ENCODE measurements around the gene DUS1L. TPM values are rescaled to one million over a fixed set of nuclear protein-coding genes. Genes with fewer than 3 reads are reported as not detected.

The DUS1L gene
- 50.9 and 72.4 TPM in 2 replicates for total RNA-seq (2014; rRNA removed; shearing (Covaris generic))

- peak; percentile 28 for DNase-seq (ENCODE audit: low read depth)
These were observed at the start of gene DUS1L for GRCh38 chr17:82065638-82066303. DUS1L (minus strand) TSS chr17:82065804; CDS start chr17:82065059, 745 bp downstream.

GRCh38 chr17:82114872-82115271 is 49.3 kb upstream of the DUS1L start:
- DNase-seq (ENCODE audit: low read depth): no peak

GRCh38 chr17:82114447-82114846 is 48.8 kb upstream of the DUS1L start:
- no peak for DNase-seq (ENCODE audit: low read depth)

GRCh38 chr17:82113941-82114340 is 48.3 kb upstream of the DUS1L start:
- DNase-seq (ENCODE audit: low read depth): no peak

- no peak for DNase-seq (ENCODE audit: low read depth)
These were observed 47.8 kb upstream of the DUS1L start for GRCh38 chr17:82113422-82113821.

- DNase-seq (ENCODE audit: low read depth): no peak
These were observed 47.3 kb upstream of the DUS1L start for GRCh38 chr17:82112914-82113311.

GRCh38 chr17:82112181-82112913 is 46.7 kb upstream of the DUS1L start:
- DNase-seq (ENCODE audit: low read depth): no peak

- peak; percentile 53 for DNase-seq (ENCODE audit: low read depth)
These were observed 44.7 kb upstream of the DUS1L start for GRCh38 chr17:82110298-82110697.

- DNase-seq (ENCODE audit: low read depth): no peak
These were observed 43.4 kb upstream of the DUS1L start for GRCh38 chr17:82108961-82109475.

GRCh38 chr17:82108496-82108945 is 42.9 kb upstream of the DUS1L start:
- no peak for DNase-seq (ENCODE audit: low read depth)

- DNase-seq (ENCODE audit: low read depth): no peak
These were observed 42.4 kb upstream of the DUS1L start for GRCh38 chr17:82108038-82108437.

- no peak for DNase-seq (ENCODE audit: low read depth)
These were observed 41.8 kb upstream of the DUS1L start for GRCh38 chr17:82107341-82107860.

GRCh38 chr17:82106688-82107305 is 41.2 kb upstream of the DUS1L start:
- DNase-seq (ENCODE audit: low read depth): no peak

GRCh38 chr17:82105882-82106687 is 40.5 kb upstream of the DUS1L start:
- DNase-seq (ENCODE audit: low read depth): peak; percentile 77

- no peak for DNase-seq (ENCODE audit: low read depth)
These were observed 39.8 kb upstream of the DUS1L start for GRCh38 chr17:82105417-82105881.

- no peak for DNase-seq (ENCODE audit: low read depth)
These were observed 39.3 kb upstream of the DUS1L start for GRCh38 chr17:82104797-82105416.

GRCh38 chr17:82103553-82104451 is 38.2 kb upstream of the DUS1L start:
- DNase-seq (ENCODE audit: low read depth): no peak

GRCh38 chr17:82101767-82102679 is 36.4 kb upstream of the DUS1L start:
- no peak for DNase-seq (ENCODE audit: low read depth)

GRCh38 chr17:82101301-82101715 is 35.7 kb upstream of the DUS1L start:
- no peak for DNase-seq (ENCODE audit: low read depth)

All from M059J (cell line).